Skeletal muscle tissue (tissue), 4 donors: ENCODE measurements around the gene GPRC5A. TPM values are rescaled to one million over a fixed set of nuclear protein-coding genes. Genes with fewer than 3 reads are reported as not detected.
A peak's percentile ranks its signal among the peaks of the same experiment; 100 is the strongest.
"Not testable (repeated sequence)": the region's sequence is repeated elsewhere in the genome, so short reads cannot be mapped to it uniquely, and the experiment has no call there.

Experiments
- H3K27ac ChIP-seq: one replicate; pipeline ENCODE4 v1.7.0; 2013; ENCODE audit warnings: mild to moderate bottlenecking, low read depth, low read length, inconsistent platforms
- H3K27me3 ChIP-seq, 3 donors: one replicate each; pipeline ENCODE4 v1.7.0; 2013; ENCODE audit warnings: low read length in 3 of 3; ENCODE audit not compliant: control insufficient read depth in 3 of 3, insufficient read depth in 3 of 3
- H3K36me3 ChIP-seq, 3 donors: one replicate each; pipeline ENCODE4 v1.7.0; 2013; ENCODE audit warnings: low read length in 3 of 3; ENCODE audit not compliant: control insufficient read depth in 3 of 3, insufficient read depth in 3 of 3
- H3K4me1 ChIP-seq, 3 donors: one replicate each; pipeline ENCODE4 v1.7.0; 2013; ENCODE audit warnings: low read length in 3 of 3, mild to moderate bottlenecking in 3 of 3; ENCODE audit not compliant: control insufficient read depth in 3 of 3, insufficient read depth in 3 of 3
- H3K4me3 ChIP-seq, 3 donors: one replicate each; pipeline ENCODE4 v1.7.0; 2013; ENCODE audit warnings: low read length in 3 of 3
- H3K9ac ChIP-seq, 3 donors: one replicate each; pipeline ENCODE4 v1.7.0; 2013; ENCODE audit warnings: low read length in 3 of 3, mild to moderate bottlenecking in 3 of 3, moderate library complexity in 2 of 3, low read depth in 1 of 3
- H3K9me3 ChIP-seq, 3 donors: one replicate each; pipeline ENCODE4 v1.7.0; 2013; ENCODE audit warnings: low read length in 3 of 3; ENCODE audit not compliant: control insufficient read depth in 3 of 3
- total RNA-seq: library from RNA; depleted of rRNA; stranded (reverse); fragments of >200 nt; gene quantifications from one replicate; pipeline ENCODE4 v1.2.3, GENCODE V29; 2014
- donor health status: Osteomylitis.

GPRC5A gene
- total RNA-seq = 1.0 TPM

- peak within 1 kb of the TSS; percentile 62 for H3K27ac ChIP-seq
- H3K36me3 ChIP-seq = no peaks in the 10 kb centered on the region
- peak within 1 kb of the TSS; percentile 62 to 75 (median 73) for H3K9ac ChIP-seq
- H3K4me1 ChIP-seq = peaks cover 11 to 17% (median 12%) of the 10 kb centered on the region in 3 donors
- peaks cover 17 to 35% (median 32%) of the 10 kb centered on the region in 3 donors for H3K27me3 ChIP-seq
- no peaks in the 10 kb centered on the region for H3K9me3 ChIP-seq
- peak within 1 kb of the TSS; percentile 69 to 76 (median 75) for H3K4me3 ChIP-seq
Observed at GRCh38 chr12:12891080-12891880, at the start of gene GPRC5A. GPRC5A (plus strand) TSS chr12:12891562; CDS start chr12:12908250, 16,688 bp downstream.

GRCh38 chr12:12845794-12846243, 45.5 kb upstream of the GPRC5A start:
- H3K9me3 ChIP-seq = no peaks in the 10 kb centered on the region
- no peak overlapping the region for H3K9ac ChIP-seq
- H3K27me3 ChIP-seq = no peaks in the 10 kb centered on the region
- H3K27ac ChIP-seq = no peak overlapping the region
- no peaks in the 10 kb centered on the region for H3K4me1 ChIP-seq
- no peak overlapping the region for H3K4me3 ChIP-seq
- no peaks in the 10 kb centered on the region for H3K36me3 ChIP-seq

- H3K9me3 ChIP-seq, H3K4me3 ChIP-seq, H3K9ac ChIP-seq, H3K27ac ChIP-seq, H3K4me1 ChIP-seq, H3K36me3 ChIP-seq, H3K27me3 ChIP-seq: not testable (repeated sequence)
Observed at GRCh38 chr12:12846780-12847179, 44.6 kb upstream of the GPRC5A start.

- Histone ChIP-seq H3K27ac (no peak overlapping the region), H3K4me3 (no peak overlapping the region), H3K9me3 (no peaks in the 10 kb centered on the region), H3K9ac (no peak overlapping the region), H3K36me3 (no peaks in the 10 kb centered on the region), H3K4me1 (no peaks in the 10 kb centered on the region), H3K27me3 (no peaks in the 10 kb centered on the region)
Observed at GRCh38 chr12:12853435-12853834, 37.9 kb upstream of the GPRC5A start.

GRCh38 chr12:12859690-12860089, 31.7 kb upstream of the GPRC5A start:
- Histone ChIP-seq H3K36me3 (no peaks in the 10 kb centered on the region), H3K9ac (no peak overlapping the region), H3K4me3 (no peak overlapping the region), H3K27me3 (no peaks in the 10 kb centered on the region), H3K27ac (no peak overlapping the region), H3K9me3 (no peaks in the 10 kb centered on the region), H3K4me1 (no peaks in the 10 kb centered on the region)

- Histone ChIP-seq H3K4me1 (no peaks in the 10 kb centered on the region), H3K27me3 (no peaks in the 10 kb centered on the region), H3K36me3 (no peaks in the 10 kb centered on the region), H3K4me3 (no peak overlapping the region), H3K9me3 (no peaks in the 10 kb centered on the region), H3K27ac (no peak overlapping the region), H3K9ac (no peak overlapping the region)
Observed at GRCh38 chr12:12864243-12864642, 27.1 kb upstream of the GPRC5A start.

- Histone ChIP-seq H3K4me1 (no peaks in the 10 kb centered on the region), H3K4me3 (no peak overlapping the region), H3K27ac (no peak overlapping the region), H3K36me3 (no peaks in the 10 kb centered on the region), H3K9me3 (no peaks in the 10 kb centered on the region), H3K9ac (no peak overlapping the region), H3K27me3 (no peaks in the 10 kb centered on the region)
Observed at GRCh38 chr12:12868477-12869235, 22.7 kb upstream of the GPRC5A start.

GRCh38 chr12:12870465-12870864, 20.9 kb upstream of the GPRC5A start:
- Histone ChIP-seq H3K4me3 (no peak overlapping the region), H3K4me1 (no peaks in the 10 kb centered on the region), H3K27me3 (no peaks in the 10 kb centered on the region), H3K9ac (no peak overlapping the region), H3K36me3 (no peaks in the 10 kb centered on the region), H3K9me3 (no peaks in the 10 kb centered on the region), H3K27ac (no peak overlapping the region)

GRCh38 chr12:12871587-12872138, 19.7 kb upstream of the GPRC5A start:
- no peaks in the 10 kb centered on the region for H3K27me3 ChIP-seq
- H3K4me1 ChIP-seq = no peaks in the 10 kb centered on the region
- H3K9me3 ChIP-seq = no peaks in the 10 kb centered on the region
- no peak overlapping the region for H3K4me3 ChIP-seq
- no peaks in the 10 kb centered on the region for H3K36me3 ChIP-seq
- no peak overlapping the region for H3K27ac ChIP-seq
- no peak overlapping the region for H3K9ac ChIP-seq
